ENCODE measurements around the gene CMKLR1.

GRCh38 chr12:108350511-108350910 lies 11.4 kb upstream of the CMKLR1 start:
- TF ChIP-seq CTCF (IDR thresholded peaks at IDR 0.05; ENCODE audit: extremely low read depth in 1 of 2, insufficient read depth in 1 of 2, low read depth in 1 of 2, low read length in 2 of 2) (no peak), MYC (IDR thresholded peaks at IDR 0.05; ENCODE audit: low read depth, low read length) (no peak), EZH2 (IDR thresholded peaks at IDR 0.05; ENCODE audit: borderline replicate concordance, low read depth, low read length, severe bottlenecking) (no peak), POLR2AphosphoS5 (IDR thresholded peaks at IDR 0.05; ENCODE audit: insufficient read depth, low read depth, low read length) (no peak)
